Kasumi-1 (cell line): ENCODE results near the gene TLE1.
"Not testable (repeated sequence)": the region's sequence is repeated elsewhere in the genome, so short reads cannot be mapped to it uniquely, and the experiment has no call there.

ENCODE experiments used
- DNase-seq, 2 experiments: peaks; one replicate each; lab custom pipeline; 2025; lab: John Stamatoyannopoulos, UW

Gene TLE1

DNA sequence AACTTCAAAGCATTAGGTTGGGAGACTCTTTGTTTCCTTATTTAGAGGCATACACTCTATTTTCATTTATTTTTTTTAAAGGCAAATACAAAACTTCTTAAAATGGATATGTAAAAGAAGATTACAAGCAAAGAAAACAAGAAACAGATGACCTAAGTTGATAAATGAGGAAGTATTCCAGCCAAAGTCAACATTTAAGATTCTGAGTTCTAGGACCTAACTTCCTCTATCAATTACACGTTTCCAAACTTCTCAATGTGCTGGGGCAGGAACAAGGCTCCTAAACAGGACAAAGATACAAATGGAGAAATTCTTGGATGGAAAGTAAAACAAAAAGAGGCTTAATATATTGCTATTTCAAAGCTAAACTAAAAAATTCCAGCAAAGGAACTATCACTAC, 89.5 kb downstream of the TLE1 start:
- DNase-seq: peak; percentile 61 to 74

DNA sequence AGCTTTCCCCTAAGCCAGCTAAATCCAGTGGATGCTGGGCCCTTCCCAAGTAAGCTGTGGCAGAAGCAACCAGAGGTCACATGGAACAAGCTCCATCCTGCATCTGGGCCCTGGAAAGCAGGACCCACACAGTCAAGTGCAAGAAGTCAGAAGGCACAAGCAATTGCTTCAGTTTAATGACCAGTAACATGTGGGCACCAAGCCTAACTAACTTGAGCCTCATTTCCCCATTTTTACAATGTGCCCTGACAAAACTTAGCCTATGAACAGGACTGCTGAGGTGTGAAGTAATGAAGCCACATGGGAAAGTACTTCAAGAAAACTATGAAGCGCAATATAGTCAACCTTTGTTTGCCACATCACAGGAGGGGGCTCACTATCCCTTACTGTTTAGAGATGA, 90.5 kb downstream of the TLE1 start:
- DNase-seq: no peak

DNA sequence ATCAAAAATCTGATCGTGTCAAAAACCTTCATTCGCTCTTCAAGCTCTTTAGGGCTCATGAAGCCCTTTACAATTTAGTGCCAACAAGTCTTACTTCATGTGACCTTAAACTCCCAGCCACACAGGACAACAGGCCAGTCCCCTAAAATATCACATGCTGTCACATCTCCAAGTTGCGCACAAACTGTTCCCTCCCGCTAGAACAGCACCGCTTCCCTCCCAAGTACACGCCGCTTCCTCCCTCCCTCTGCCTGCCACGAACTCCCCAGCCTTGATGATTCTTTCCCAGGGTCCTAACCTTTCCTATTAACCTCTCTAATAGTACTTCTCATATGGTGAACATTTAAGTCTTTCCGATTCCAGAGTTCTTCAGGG, 91.2 kb downstream of the TLE1 start:
- no peak for DNase-seq

DNA sequence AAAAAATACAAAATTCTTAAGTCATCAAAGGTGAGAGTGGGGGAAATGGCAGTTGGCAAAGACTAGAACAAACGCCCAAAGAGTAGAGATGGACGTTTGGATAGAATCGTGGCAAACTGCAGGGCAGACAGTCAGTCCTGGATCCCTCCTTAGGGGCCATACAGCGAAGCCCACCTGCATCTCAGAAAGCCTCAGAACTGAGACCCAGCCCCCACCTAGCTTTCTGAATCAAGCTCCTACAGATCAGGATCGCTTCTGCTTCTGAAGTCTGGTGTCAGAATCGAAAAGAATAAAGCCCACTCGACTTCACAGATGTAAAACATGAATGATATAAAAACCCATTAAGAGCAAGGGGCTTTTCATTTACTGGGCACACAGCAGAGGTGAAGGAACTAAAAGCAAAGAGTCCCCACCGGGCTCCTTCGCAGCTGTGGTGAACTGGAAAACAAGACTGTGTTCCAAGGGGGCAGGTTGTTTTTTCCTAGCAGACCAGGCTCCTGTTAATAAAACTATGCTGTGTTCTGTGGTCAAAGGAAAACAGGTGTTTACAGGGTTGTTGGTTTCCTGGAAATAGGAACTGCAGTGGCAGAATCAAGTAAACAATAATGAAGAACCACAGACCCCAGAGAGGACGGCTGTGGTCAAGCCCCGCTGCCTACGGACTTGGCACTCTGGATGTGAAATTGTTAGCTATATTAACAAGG, 91.8 kb downstream of the TLE1 start:
- DNase-seq: no peak

DNA sequence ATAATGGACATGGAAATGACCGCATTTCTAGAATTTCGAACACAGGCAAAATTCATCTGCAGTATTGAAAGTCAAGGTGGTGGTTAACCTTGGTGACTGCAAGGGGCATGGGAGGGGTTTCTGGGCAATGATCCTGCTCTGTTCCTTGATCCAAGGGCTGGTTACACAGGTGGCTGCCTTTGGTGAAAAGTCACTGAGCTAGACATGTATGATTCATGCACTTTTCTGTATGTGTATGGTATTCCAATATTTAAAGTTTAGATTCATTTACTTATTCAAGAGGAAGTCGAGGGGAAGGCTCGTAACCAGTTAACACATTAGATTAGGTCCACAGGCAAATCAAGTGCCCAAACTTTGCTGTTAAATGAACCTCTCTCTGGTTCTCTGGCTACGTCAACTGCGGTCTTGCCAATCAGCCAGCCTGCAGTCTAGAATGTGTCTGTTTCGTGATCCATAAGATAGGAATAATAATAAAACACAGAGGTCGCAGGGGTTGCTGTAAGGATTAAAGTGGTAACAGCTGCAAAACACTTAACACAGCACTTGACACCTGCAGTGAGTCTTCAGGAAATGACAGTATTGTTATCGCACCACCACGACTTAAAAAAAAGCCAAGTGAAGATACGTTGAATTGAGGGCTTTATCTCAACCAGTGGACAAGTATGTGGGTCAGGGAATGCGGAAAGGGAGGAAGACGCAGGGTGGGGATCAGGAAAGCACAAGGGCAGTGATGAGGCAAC, 92.5 kb downstream of the TLE1 start:
- no peak for DNase-seq

DNA sequence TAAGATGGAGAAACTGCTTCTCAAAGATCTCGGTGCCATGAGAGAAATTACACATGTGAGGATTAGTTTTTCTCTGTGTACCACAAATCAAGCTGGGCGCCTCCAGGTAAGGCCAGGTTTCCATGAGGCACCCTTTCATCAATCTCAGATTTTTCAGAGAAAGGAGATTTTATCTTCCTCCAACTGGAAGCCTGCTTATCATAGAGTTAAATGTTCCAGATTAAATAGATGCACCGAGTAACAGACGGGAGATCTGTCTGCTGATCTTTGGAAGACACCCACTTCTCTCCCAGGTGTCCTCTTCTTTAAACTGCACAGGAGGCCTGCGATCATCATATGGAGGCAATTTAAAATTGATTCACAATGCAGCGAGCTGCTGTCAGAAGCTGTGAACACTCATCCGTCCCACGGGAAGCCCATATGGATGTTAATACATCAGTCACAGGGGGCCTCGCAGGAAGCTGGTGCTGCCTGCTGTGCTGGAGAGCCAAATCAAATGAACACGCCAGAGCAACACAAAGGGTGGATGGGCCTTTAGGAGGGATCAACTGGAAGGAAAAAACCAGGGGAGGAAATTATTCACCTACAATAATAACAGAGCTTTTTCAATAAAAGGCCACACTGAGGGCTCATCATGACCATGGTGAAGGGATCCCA, 93.3 kb downstream of the TLE1 start:
- DNase-seq: no peak

DNA sequence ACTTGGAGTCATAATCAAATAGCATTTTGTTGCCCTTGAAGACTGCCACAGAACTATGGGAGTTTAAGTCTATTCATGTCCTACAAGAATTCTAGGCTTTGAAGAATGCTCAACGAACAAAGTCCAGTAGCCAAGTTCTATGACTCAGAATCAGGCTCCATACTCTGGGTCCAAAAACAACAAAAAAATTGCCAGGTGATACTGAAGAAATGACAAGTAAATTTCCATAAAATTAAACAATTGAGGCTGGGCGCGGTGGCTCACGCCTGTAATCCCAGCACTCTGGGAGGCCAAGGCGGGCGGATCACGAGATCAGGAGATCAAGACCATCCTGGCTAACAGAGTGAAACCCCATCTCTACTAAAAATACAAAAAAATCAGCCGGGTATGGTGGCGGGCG, 94.1 kb downstream of the TLE1 start:
- DNase-seq: not testable (repeated sequence)

DNA sequence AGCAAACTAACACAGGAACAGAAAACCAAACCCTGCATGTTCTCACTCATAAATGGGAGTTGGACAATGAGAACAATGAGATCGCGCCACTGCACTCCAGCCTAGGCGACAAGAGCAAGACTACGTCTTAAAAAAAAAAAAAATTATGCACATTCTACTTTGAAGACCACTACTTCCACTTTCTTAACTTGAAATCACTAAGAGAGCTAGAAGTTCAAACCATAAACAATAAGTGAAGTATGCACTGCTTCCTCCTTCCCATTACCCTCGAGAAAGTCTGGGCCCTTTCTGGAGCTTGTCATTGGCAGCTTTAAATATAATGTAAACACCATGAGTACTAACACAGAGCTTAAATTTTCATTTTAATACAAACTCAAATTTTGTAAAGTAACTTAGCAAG, 94.9 kb downstream of the TLE1 start:
- peak; percentile 22 to 36 for DNase-seq

DNA sequence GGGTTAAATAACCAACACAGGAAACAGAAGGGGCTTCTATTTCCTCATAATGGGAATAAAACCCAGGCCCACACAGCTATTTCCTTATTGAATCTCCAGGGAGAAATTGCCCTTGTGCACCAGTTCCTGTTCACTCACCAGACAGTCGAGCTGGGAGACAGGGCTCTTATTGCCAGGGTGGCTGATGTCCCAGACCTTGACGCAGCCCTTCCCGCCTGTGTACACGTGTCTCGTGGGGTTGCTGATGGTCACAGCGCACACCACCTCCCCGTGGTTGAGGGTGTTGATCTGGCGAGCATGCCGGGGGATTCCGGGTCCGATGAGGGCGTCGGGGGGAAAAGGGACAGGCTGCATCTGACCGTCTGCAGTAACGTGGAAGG, 96.5 kb downstream of the TLE1 start:
- peak; percentile 93 to 95 for DNase-seq

DNA sequence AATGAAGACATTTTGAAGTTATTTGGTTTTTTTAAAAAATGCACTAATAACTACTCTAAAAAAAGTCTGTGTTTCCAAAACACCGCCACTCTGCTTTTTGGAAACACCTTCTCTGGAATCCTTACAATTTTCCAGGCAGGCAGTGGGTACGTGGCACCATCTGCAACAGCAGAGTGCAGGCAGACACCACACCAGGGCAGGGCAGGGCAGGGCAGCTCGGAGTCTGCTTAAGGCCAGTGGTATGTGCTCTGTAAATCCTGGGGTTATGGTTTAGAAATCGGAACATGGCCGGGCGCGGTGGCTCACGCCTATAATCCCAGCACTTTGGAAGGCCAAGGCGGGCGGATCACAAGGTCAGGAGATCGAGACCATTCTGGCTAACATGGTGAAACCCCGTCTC, 97.6 kb downstream of the TLE1 start:
- no peak for DNase-seq

DNA sequence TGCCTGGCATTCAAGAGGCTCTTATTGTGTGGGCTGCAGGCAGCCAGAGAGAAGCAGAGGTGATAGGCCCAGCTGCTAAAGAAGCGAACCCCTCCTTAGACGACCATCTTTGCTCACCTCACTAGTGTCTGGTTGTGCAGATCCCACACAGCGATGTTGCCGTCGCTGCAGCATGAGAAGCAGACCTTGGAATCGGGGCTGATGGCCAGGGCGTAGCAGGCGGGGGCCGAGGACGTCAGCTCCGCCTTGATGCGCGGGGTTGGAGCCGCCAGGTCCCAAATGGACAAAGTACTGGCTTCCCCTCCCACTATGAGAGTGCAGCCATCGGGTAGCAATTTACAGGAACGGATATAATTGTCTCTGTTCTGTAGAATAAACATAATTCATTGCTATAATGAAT, 98.7 kb downstream of the TLE1 start:
- no peak for DNase-seq

DNA sequence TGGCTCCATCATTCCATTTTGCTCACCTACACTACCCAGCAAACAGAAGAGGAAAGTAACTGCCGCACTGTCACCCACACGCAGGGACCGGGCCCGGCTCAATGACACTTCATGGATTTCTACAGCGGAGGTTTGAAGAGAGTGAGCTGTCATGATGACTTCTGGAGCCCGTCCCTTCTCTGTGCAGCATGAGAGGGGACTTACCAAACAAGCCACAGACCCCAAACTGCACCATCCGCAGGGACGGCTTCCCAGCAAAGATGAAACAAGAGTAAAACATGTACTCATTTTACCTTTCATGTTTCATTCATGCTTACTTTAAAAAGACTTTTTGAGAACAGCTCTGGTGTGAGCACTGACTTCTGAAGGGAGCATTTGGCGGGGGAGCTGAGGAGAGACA, 99.5 kb downstream of the TLE1 start:
- no peak for DNase-seq

DNA sequence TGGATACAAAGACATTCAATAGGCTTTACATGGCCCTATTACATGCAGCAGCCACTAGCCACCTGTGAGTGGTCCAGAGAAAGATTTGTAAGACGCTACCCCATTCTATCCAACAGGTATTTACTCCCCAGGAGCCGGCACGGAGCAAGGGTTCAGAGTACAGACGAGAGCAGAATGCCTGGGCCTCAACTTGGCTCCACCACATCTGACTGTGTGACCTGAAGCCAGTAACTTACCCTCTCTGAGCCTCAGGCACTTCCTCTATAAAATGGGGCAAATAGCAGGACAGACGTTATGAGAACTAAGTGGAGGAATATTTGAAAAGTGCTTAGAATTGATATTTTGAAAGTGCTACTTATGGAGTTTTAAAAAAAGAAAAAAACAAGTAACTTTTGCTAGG, 100.0 kb downstream of the TLE1 start:
- no peak for DNase-seq

DNA sequence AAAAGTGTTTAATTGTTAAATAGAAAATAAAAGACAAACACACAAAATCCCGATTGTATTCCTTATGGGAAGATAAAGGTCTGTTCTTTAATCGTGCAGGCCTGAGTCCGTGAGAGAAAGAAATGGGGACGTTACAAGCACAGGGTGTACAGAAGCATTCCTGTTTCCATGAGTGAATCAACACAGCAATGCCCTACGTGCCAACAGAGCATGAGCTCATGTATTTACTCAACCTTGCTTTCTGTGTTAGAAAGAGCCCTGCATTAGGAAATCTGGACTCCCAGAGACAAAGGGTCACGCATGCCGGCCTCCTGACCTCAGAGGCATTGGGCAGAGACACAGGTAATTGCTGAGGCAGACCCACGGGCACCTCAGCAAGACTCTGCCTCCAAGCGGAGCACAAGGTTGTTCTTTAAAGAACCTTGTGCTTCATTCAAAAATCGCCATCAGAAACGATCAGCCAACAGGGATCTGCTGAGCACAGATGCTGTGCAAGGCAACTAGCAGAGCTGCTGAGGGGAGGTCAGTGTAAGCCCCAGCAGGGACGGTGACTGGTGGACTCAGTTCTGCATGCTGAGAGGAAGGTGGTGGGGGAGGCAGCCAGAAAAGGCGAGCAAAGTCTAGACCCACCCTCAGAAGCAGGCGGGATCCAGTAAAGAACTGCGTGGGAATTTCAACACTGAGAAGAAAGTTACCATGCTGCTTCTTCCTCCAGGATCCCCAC, 101.0 kb downstream of the TLE1 start:
- no peak for DNase-seq

DNA sequence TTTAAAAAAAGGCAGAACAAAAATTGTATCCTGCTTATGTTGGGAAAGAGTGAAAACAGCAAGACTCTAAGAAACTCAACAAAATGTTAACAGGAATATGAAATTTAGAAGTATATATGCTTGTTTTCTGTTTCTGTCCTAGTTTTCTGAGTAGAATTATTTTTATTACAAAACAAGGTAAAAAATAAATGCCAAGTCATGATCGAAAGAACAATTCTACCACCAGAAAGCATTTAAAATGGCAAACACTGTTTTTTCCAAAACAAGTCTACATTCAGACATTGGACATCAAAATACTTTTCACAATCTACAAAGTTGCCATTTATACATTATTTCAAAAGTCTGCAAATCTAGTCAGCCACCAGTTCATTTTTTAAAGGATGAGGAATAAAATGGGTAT, 102.6 kb downstream of the TLE1 start:
- DNase-seq: no peak

DNA sequence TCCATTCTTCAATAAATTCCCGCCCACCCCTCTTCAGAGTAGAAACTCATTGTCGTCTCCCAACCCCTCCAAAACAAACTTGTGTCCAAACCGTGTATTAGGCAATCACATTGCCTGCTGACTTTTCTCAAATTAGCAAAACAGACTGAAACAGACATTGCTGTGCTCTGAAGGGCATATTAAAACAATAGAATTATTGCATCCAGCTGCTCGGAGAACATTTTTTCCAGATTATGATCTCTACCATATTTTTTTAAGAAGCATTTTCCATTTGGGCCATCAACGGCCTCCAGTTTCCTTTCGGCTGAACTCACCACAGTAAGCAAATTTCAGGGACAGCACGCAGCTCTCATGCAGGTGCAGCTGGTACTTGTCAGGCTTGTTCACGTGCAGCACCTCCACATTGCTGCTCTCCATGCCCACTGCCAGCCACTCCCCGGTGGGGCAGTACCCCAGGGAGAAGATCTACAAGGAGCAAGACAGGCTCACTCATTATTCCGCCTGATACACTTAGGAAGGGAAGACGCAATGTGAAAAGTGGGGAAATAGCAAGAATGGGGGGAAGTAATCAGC, 104.1 kb downstream of the TLE1 start:
- DNase-seq: no peak

DNA sequence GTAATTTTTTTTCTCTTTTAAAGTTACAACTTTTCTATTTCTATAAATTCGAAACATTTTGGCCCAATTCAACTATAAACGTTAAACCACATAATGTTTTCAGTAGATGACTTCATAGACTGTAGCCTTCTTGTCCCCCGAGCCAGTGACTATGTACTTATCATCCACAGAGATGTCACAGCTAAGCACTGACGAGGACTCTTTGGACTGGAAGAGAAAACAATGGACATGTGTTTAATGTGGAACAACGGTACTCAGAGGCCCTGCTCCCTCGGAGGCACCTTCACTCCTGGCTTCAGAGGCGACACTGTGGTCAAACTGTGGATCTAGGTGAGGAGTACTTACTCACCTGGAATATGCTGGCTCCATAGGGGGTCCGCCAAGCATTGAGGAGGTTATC, 105.2 kb downstream of the TLE1 start:
- DNase-seq: no peak

DNA sequence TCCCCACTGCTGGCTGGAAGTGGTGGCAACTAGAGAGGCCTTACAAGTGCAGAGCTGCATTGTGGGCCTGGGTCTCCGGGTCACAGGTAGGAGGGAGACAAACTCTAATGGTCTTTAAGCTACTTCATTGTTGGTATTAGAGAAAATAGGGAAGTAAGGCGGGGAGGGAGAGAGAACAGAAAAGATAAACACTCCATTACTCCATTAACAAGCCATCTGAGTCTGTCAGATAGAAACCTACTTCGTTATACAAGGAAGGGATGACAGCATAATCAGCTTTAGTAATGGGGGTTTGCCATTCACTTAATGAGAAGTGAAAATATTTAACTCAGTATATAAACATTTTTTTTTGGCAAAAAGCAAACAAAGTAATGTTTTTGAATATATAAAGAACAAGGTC, 107.4 kb downstream of the TLE1 start:
- no peak for DNase-seq

DNA sequence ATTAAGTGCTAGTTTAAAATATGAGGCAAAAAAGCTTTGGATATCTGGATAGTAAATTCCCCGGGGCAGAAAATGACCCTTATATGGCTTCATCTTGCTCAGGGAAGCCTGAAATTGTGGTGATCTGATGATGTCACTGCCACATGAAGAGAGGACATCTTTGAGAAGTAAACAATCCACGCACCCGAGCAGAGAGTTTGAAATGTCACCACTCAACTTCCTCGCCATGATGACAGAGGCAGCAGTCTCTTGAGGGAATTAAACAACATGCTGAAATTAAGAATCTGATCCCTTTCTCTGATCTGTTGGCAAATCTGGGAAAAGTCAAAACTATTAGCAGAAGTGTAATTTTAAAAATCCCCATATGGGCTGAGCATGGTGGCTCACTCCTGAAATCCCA, 110.0 kb downstream of the TLE1 start:
- no peak for DNase-seq

DNA sequence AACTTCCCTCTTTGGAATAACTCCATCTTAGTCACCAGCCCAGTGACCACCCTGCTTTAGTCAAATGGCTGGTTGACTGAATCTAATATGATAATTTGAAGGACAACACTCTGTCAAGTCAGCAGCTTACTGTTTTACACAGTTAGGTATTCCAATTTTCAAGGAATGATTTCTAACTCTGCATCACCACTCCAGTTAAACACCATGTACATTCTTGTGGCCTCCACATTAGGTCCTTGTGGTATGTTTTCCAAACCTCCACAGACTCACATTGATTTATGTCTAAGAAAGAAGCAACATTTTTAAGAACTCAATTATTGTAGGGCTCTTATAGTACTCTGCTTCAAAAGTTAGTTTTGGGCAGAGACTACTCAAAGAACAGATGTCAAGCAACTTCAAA, 110.7 kb downstream of the TLE1 start:
- no peak for DNase-seq

DNA sequence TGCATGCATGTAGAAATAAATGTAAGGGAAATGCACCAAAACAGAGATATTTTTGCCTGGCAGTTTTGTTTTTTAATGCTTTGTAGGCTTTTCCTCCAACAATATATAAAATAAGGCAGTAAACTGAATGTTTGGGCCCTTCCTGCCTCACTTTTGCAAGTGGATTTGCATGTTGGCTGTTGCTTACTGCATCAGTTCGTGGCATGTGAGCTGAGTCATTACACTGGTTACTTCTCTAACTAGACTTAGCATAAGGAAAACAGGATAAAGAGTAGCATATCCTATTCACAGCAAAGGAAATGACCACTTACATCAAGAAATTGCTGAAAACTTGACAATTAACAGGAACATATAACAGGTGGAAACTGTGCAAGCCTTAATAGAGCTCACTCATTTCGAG, 113.4 kb downstream of the TLE1 start:
- no peak for DNase-seq

DNA sequence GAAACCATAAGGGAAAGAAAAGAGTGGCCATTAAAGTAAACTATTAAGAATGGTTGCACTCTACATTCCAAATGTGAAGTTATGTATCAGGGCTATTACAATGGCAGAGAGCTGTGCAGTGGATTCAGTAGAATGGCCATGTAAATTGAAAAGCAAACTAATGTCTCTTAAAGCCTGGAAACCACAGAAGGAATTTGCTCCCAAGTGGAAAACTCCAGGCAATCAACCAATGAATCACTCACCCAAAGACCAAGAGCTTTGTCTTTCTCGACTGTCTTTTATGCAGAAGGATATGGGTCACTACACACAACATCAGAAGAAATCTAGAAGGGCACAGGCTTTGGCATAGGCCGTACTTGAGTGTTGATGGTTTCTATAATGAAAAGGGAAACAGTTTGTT, 114.9 kb downstream of the TLE1 start:
- no peak for DNase-seq
